ENCODE data around the gene COMP. TPM values are rescaled to one million over a fixed set of nuclear protein-coding genes. Genes with fewer than 3 reads are reported as not detected.
"Not testable (repeated sequence)": the region's sequence is repeated elsewhere in the genome, so short reads cannot be mapped to it uniquely, and the experiment has no call there.

The COMP gene
- total RNA-seq, 3 donors from 2014 or later, result 0.12 to 0.95 TPM; not detected in 1

DNA sequence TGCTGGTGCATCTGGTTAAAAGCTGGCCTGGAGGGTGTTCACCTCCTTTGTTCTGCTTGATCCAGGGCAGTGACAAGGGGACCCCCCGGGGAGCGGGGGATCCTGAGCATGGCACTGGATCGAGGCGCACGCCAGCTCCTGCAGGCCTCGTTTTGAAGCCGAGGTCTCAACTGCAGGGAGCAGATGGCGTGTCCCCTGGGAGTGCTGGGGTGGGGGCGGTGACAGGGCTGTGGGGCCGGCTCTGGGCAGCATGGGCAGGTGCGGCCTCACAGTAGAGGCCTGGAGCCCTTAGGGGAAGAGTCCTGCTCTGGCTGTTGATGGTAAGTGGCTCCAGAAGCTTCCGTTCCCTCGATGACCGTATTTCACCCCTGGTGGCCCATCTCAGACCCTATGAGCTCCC lies 55.8 kb downstream of the COMP start:
- Histone ChIP-seq H3K4me3 (no peak overlapping the region), H3K36me3 (ENCODE audit: low read depth) (no peaks in the 10 kb centered on the region), H3K4me1 (ENCODE audit: low read depth) (peaks cover 19% of the 10 kb centered on the region), H3K9me3 (no peaks in the 10 kb centered on the region)
- TF ChIP-seq, protein P1, sequence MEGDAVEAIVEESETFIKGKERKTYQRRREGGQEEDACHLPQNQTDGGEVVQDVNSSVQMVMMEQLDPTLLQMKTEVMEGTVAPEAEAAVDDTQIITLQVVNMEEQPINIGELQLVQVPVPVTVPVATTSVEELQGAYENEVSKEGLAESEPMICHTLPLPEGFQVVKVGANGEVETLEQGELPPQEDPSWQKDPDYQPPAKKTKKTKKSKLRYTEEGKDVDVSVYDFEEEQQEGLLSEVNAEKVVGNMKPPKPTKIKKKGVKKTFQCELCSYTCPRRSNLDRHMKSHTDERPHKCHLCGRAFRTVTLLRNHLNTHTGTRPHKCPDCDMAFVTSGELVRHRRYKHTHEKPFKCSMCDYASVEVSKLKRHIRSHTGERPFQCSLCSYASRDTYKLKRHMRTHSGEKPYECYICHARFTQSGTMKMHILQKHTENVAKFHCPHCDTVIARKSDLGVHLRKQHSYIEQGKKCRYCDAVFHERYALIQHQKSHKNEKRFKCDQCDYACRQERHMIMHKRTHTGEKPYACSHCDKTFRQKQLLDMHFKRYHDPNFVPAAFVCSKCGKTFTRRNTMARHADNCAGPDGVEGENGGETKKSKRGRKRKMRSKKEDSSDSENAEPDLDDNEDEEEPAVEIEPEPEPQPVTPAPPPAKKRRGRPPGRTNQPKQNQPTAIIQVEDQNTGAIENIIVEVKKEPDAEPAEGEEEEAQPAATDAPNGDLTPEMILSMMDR (IDR thresholded peaks at IDR 0.05), result no peak
- ATAC-seq, result no peak
- DNase-seq, result no peak
- intact Hi-C loops (cut with DNase I, micrococcal nuclease), result no loop called here

DNA sequence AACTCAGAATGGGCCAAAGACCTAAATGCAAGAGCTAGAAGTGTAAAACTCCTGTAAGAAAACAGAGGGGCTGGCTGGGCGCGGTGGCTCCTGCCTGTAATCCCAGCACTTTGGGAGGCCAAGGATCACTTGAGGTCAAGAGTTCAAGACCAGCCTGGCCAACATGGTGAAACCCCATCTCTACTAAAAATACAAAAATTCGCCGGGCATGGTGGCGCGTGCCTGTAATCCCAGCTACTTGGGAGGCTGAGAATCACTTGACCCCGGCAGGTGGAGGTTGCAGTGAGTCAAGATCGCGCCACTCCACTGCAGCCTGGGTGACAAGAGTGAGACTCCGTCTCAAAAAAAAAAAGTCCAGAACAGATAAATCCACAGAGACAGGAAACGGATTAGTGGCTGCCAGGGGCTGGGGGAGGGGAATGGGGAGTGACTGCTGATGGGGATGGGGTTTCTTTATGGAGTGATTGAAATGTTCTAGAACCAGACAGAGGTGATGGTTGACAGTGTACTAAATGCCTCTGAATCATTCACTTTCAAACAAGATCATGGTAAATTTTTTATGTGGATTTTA lies 57.3 kb downstream of the COMP start:
- H3K4me3 ChIP-seq; H3K9me3 ChIP-seq; DNase-seq; H3K36me3 ChIP-seq (ENCODE audit: low read depth); intact Hi-C loops (cut with DNase I, micrococcal nuclease); ATAC-seq: not testable (repeated sequence)
- H3K4me1 ChIP-seq (ENCODE audit: low read depth), result peaks cover 12% of the 10 kb centered on the region

- TF ChIP-seq, protein P1 (IDR thresholded peaks at IDR 0.05), result no peak
- no peak for DNase-seq
- H3K9me3 ChIP-seq, result no peaks in the 10 kb centered on the region
- H3K36me3 ChIP-seq (ENCODE audit: low read depth), result no peaks in the 10 kb centered on the region
- peaks cover 10% of the 10 kb centered on the region for H3K4me1 ChIP-seq (ENCODE audit: low read depth)
- H3K4me3 ChIP-seq, result no peak overlapping the region
- no peak for ATAC-seq
- intact Hi-C loops (cut with DNase I, micrococcal nuclease), result no loop called here
Observed at GRCh38 chr19:18733196-18733647, 57.9 kb downstream of the COMP start.

Other genes starting within 250 kb of the COMP start
- 100 to 1,000 TPM; 152 to 256 (median 162) TPM for gene FKBP8, start 247.7 kb downstream of the COMP start, total RNA-seq
- gene KXD1, start 233.4 kb downstream of the COMP start, total RNA-seq, result 10 to 100 TPM; 63.2 to 76.9 (median 68.8) TPM
- gene UBA52, start 219.4 kb downstream of the COMP start, total RNA-seq, result 100 to 1,000 TPM; 771 to 910 (median 811) TPM
- 10 to 100 TPM; 48.2 to 55.4 (median 49.3) TPM for gene REX1BD, start 202.5 kb downstream of the COMP start, total RNA-seq
- gene CRLF1, start 184.5 kb downstream of the COMP start, total RNA-seq, result 1 to 10 TPM; 1.3 to 7.0 (median 6.6) TPM
- gene TMEM59L, start 178.4 kb downstream of the COMP start, total RNA-seq, result 10 to 100 TPM in 1 of 3 donors, 1 to 10 TPM in 1, under 1 TPM in 1; 0.93 to 10.5 (median 1.4) TPM
- 10 to 100 TPM in 1 of 3 donors, 1 to 10 TPM in 2; 7.6 to 16.6 (median 8.9) TPM for gene KLHL26, start 154.3 kb downstream of the COMP start, total RNA-seq
- gene CRTC1, start 107.6 kb downstream of the COMP start, total RNA-seq, result 10 to 100 TPM; 11.5 to 15.1 (median 12.5) TPM
- 10 to 100 TPM; 79.2 to 87.2 (median 83.4) TPM for gene UPF1, start 40.7 kb upstream of the COMP start, total RNA-seq
- 1 to 10 TPM in 1 of 3 donors, under 1 TPM in 2; 0.17 to 1.3 (median 0.39) TPM for gene CERS1, start 104.9 kb upstream of the COMP start, total RNA-seq
- gene COPE, start 128.1 kb upstream of the COMP start, total RNA-seq, result 100 to 1,000 TPM; 119 to 227 (median 176) TPM
- 10 to 100 TPM; 37.4 to 47.3 (median 40.4) TPM for gene DDX49, start 128.4 kb upstream of the COMP start, total RNA-seq
- gene HOMER3, start 149.9 kb upstream of the COMP start, total RNA-seq, result 10 to 100 TPM in 1 of 3 donors, 1 to 10 TPM in 2; 2.2 to 18.0 (median 6.5) TPM
- 10 to 100 TPM; 65.4 to 93.4 (median 69.8) TPM for gene SUGP2, start 242.2 kb upstream of the COMP start, total RNA-seq
- 10 to 100 TPM; 18.4 to 20.0 (median 19.3) TPM for gene ARMC6, start 242.3 kb upstream of the COMP start, total RNA-seq

Measured in mucosa of descending colon (tissue), 3 donors.